OCI-LY7 (cell line): ENCODE measurements around the gene MEOX1.

Experiments
- CTCF ChIP-seq: fragments of 200-600 bp; sonication (generic); conservative IDR thresholded peaks from 2 replicates; pipeline ENCODE4 v1.5.1; 2014; ENCODE audit warnings: mild to moderate bottlenecking, antibody characterized with exemption, low read length, moderate library complexity, mixed read lengths
- EZH2phosphoT487 ChIP-seq: fragments of 200-600 bp; sonication (generic); IDR thresholded peaks from 2 replicates; pipeline ENCODE4 v1.6.1; 2018; ENCODE audit warnings: low read depth, borderline replicate concordance, mild to moderate bottlenecking, mixed run types, antibody characterized with exemption, low read length, moderate library complexity, mixed read lengths

DNA sequence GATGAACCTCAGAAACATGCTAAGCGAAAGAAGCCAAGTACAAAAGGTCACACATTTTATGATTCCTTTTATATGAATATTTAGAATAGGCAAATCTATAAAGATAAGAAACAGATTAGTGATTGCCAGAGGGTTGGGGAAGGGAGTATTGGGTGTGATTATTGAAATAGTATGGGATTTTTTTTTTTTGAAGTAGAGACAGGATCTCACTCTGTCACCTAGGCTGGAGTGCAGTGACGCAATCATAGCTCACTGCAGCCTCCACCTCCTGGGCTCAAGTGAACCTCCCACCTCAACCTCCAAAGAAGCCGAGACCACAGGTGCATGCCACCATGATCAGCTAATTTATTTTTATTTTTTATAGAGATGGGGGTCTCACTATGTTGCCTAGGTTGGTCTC lies 35.7 kb downstream of the MEOX1 start:
- TF ChIP-seq CTCF (no peak), EZH2phosphoT487 (no peak)
